Activated CD4-positive, alpha-beta T cell treated with anti-CD3 and anti-CD28 coated beads, Interleukin-2, amount 10 ng/mL, durations not matched to agents 24 days and 14 days (primary cell): ENCODE measurements around the gene STRIP2. TPM values are rescaled to one million over a fixed set of nuclear protein-coding genes. Genes with fewer than 3 reads are reported as not detected.

Experiments
- DNase-seq: peaks from one replicate; pipeline ENCODE4 v3.0.0; 2022
- H3K27ac Mint-ChIP-seq: one replicate; pipeline ENCODE4 v1.8.0; 2022; ENCODE audit warnings: mild to moderate bottlenecking, mixed read lengths
- H3K27me3 Mint-ChIP-seq: one replicate; pipeline ENCODE4 v1.8.0; 2022; ENCODE audit warnings: mixed read lengths
- H3K36me3 Mint-ChIP-seq: one replicate; pipeline ENCODE4 v1.8.0; 2022; ENCODE audit warnings: low read depth, mild to moderate bottlenecking, mixed read lengths
- H3K4me1 Mint-ChIP-seq: one replicate; pipeline ENCODE4 v1.8.0; 2021; ENCODE audit warnings: mixed read lengths
- H3K4me3 Mint-ChIP-seq: one replicate; pipeline ENCODE4 v1.8.0; 2022; ENCODE audit warnings: mild to moderate bottlenecking, moderate library complexity, mixed read lengths
- H3K9me3 Mint-ChIP-seq: one replicate; pipeline ENCODE4 v1.8.0; 2021; ENCODE audit warnings: mixed read lengths
- intact Hi-C: fragments of 100-400 bp; cut with micrococcal nuclease; formaldehyde crosslinking; loops from one replicate; pipeline ENCODE4 v1.15.1; 2023
- total RNA-seq: library from RNA; stranded (reverse); gene quantifications from 2 replicates; pipeline ENCODE4 v1.2.3, GENCODE V29; 2022

The STRIP2 gene
- total RNA-seq, 1 donor from 2014 or later: 86.6 TPM

DNA sequence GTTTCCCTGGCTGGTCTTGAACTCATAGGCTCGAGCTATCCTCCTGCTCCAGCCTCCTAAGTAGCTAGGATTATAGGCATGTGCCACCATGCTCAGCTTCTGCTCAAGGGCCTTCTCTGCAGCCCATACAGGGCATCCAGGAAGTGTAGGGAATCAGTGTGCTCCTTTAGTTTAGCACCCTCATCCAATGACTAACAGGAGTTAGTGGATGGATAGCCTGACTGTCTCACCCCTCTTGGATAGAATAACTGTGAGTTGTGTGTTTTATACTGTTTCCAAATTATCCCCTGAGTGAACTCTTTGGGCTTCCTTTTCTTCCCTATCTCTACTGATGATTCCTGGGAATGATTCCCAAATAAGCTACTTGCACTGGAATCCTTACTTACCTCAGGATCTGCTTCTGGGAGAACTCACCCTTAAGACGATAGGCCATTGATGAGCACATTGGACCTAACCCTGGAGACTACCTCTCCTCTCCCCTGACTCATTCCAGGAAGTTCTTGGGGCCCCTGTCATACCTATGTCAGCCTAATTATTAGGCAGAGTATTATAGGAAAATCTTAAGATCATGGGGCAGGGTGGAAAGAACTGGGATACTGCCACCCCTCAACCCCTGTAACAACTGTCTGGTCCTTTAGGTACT is 18.5 kb downstream of the STRIP2 start:
- DNase-seq: no peak
- peak overlapping the region; percentile 35 for H3K27ac Mint-ChIP-seq
- intact Hi-C loops: no loop called here
- H3K4me3 Mint-ChIP-seq: no peak overlapping the region
- no peaks in the 10 kb centered on the region for H3K27me3 Mint-ChIP-seq
- no peaks in the 10 kb centered on the region for H3K9me3 Mint-ChIP-seq
- peaks cover 15% of the 10 kb centered on the region for H3K4me1 Mint-ChIP-seq
- H3K36me3 Mint-ChIP-seq: peaks cover 80% of the 10 kb centered on the region

DNA sequence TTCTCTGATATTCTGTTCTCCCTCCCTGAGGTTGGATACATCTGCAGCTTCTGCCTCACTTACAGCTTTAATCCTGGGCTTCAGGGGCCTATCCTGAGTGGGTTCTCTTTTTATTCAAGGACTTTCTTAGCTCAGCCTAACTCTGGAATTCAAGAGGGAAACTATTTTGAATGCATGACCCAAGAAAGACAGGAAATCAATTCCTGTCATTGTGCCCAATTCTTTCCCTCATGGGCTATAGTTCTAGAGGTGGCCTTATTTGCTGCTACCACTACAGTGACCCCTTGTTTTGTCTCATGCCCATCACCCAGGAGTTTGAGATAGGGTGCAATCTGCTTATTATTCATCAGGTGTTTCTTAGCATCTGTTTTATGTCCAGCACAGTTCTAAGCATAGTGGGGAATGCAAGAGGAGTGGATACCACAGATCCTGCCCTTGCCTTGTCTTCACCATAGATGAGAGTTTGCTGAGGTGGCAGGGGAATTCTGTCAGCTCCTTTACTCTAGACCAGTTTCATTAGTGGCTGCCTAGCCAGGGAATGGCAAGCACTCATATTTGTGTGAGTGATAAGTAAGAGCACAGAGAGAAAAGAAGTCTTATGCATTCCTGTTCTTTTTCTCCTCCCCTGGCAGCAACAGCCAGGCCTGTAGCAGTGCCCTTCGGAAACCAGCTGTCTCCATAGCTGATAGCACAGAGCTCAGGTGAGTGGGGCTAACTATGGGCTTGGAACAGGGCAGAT is 19.4 kb downstream of the STRIP2 start:
- Mint-ChIP-seq H3K4me3 (no peak overlapping the region), H3K9me3 (no peaks in the 10 kb centered on the region), H3K36me3 (peaks cover 77% of the 10 kb centered on the region), H3K27me3 (no peaks in the 10 kb centered on the region), H3K4me1 (peaks cover 15% of the 10 kb centered on the region), H3K27ac (no peak overlapping the region)
- intact Hi-C loops: no loop called here
- DNase-seq: no peak

DNA sequence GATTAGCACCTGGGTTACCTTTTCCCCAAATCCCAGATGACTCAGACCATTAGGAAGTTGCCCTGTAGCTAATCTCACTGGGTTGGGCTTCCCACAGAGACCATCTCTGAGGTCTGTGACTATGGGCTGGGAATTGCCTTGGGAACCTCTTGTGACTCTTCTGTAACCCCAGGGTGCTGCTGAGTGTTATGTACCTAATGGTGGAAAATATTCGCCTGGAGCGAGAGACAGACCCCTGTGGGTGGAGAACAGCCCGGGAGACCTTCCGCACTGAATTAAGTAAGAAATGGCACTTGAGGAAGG is 20.0 kb downstream of the STRIP2 start:
- Mint-ChIP-seq H3K36me3 (peaks cover 72% of the 10 kb centered on the region), H3K4me1 (peaks cover 13% of the 10 kb centered on the region), H3K4me3 (no peak overlapping the region), H3K27ac (no peak overlapping the region), H3K27me3 (no peaks in the 10 kb centered on the region), H3K9me3 (no peaks in the 10 kb centered on the region)
- no peak for DNase-seq
- intact Hi-C loops: no loop called here

DNA sequence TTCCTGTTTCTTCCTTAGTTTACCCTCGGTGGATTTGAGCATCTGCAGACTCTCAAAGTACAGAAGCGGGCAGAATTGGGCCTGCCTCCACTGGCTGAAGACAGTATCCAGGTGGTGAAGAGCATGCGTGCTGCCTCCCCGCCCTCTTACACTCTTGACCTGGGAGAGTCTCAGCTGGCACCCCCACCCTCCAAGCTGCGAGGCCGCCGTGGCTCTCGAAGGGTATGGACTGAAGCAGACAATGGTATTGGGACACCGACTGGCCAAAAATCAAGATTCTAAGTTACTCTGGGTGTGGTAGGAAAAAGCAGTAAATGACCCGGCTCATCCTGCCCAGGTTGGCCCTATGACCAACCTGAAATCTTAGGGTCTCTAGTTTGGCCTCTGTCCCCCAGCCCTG is 22.2 kb downstream of the STRIP2 start:
- intact Hi-C loops: no loop called here
- Mint-ChIP-seq H3K9me3 (no peaks in the 10 kb centered on the region), H3K4me3 (no peak overlapping the region), H3K27me3 (no peaks in the 10 kb centered on the region), H3K4me1 (peaks cover 7% of the 10 kb centered on the region), H3K27ac (no peak overlapping the region), H3K36me3 (peaks cover 54% of the 10 kb centered on the region)
- DNase-seq: no peak

DNA sequence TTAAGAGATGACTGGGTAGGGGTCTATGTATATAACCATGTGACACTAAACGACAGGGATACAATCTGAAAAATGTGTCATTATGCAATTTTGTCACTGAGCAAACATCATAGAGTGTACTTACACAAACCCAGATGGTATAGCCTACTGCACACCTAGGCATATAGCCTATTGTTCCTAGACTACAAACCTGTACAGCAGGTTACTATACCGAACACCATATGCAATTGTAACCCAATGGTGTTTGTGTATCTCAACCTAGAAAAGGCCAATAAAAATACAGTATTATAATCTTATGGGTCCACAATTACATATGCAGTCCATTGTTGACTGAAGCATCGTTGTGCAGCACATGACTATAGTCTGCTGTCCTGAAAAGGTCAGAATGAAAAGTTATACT is 22.9 kb downstream of the STRIP2 start:
- H3K4me1 Mint-ChIP-seq: peaks cover 4% of the 10 kb centered on the region
- H3K36me3 Mint-ChIP-seq: peaks cover 47% of the 10 kb centered on the region
- intact Hi-C loops: no loop called here
- no peak for DNase-seq
- no peaks in the 10 kb centered on the region for H3K9me3 Mint-ChIP-seq
- no peaks in the 10 kb centered on the region for H3K27me3 Mint-ChIP-seq
- no peak overlapping the region for H3K4me3 Mint-ChIP-seq
- no peak overlapping the region for H3K27ac Mint-ChIP-seq

DNA sequence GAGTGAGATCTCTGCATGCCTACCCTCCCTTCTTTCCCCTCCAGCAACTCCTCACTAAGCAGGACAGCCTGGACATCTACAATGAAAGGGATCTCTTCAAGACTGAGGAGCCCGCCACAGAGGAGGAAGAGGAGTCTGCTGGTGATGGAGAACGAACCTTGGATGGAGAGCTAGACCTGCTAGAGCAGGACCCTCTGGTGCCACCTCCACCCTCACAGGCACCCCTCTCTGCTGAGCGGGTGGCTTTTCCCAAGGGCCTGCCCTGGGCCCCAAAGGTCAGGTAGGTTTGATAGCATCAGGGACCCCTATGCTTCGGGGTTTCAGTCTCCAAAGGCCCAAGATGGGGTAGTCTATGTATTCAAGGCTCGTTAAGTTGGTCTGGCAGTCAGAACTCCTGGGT is 23.9 kb downstream of the STRIP2 start:
- Mint-ChIP-seq H3K27me3 (no peaks in the 10 kb centered on the region), H3K36me3 (peaks cover 40% of the 10 kb centered on the region), H3K4me3 (no peak overlapping the region), H3K27ac (no peak overlapping the region), H3K9me3 (no peaks in the 10 kb centered on the region), H3K4me1 (peaks cover 6% of the 10 kb centered on the region)
- intact Hi-C loops: no loop called here
- no peak for DNase-seq

DNA sequence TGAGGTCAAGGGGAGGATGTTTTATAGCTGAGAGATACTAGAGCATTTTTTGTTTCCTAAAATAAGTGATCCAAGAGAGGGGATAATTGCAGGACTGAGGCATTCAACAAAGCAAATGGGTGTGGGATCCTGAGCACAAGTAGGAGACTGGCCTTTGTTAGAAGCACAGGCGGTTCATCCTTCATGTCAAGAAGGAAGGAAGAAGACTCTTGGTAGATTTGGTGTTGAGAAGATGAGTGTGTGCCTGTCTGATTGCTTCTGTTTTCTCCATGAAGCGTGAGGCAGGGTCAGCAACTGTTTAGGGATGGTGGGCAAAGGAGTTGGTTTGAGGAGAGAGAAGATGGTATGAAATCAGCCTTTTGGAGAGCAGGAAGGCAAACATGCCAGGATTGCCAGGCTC is 27.6 kb downstream of the STRIP2 start:
- DNase-seq: no peak
- H3K9me3 Mint-ChIP-seq: no peaks in the 10 kb centered on the region
- intact Hi-C loops: no loop called here
- H3K27me3 Mint-ChIP-seq: no peaks in the 10 kb centered on the region
- H3K36me3 Mint-ChIP-seq: peaks cover 37% of the 10 kb centered on the region
- H3K4me3 Mint-ChIP-seq: no peak overlapping the region
- peaks cover 5% of the 10 kb centered on the region for H3K4me1 Mint-ChIP-seq
- H3K27ac Mint-ChIP-seq: no peak overlapping the region

DNA sequence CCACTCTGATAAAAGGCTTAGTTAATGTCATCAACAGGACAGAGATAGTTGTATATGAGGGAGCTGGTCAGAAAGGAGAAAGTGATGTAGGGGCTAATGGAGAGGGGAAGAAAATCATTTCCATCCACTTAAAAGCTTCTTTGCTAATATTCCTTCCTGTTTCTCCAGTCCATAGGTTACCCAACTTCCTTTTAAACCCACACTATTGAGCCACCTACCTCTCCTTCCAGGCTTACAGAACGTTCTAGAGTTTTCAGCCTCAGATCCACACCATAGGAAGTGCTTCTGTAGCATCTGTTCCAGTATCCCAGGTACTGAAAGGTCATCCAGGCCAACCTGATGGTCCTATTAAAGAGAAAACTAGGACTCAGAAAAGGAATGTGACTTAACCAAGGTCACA is 28.2 kb downstream of the STRIP2 start:
- H3K4me3 Mint-ChIP-seq: no peak overlapping the region
- H3K27me3 Mint-ChIP-seq: no peaks in the 10 kb centered on the region
- intact Hi-C loops: no loop called here
- H3K27ac Mint-ChIP-seq: peak overlapping the region; percentile 52
- no peak for DNase-seq
- peaks cover 5% of the 10 kb centered on the region for H3K4me1 Mint-ChIP-seq
- H3K9me3 Mint-ChIP-seq: no peaks in the 10 kb centered on the region
- H3K36me3 Mint-ChIP-seq: peaks cover 40% of the 10 kb centered on the region

DNA sequence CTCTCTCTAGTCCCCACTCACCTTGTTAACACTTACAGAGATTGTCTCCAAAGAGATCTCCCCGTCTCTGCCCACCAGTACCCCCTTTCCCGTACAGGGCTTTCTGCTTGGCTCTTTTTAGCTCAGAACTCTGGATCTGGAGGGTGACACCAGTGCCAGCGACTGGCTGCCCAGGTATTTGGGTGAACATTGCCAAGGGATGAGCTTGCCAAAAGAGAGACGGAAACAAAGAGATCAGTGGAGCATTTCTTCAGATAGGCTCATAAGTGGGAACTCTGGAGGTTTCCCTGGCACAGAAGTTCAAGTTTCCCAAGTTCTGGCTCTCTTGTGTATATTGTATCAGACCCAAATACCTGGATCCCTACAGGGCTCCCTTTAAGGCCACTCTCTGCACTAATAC is 30.0 kb downstream of the STRIP2 start:
- Mint-ChIP-seq H3K4me3 (no peak overlapping the region), H3K27me3 (no peaks in the 10 kb centered on the region), H3K4me1 (peaks cover 5% of the 10 kb centered on the region), H3K36me3 (peaks cover 45% of the 10 kb centered on the region), H3K27ac (no peak overlapping the region), H3K9me3 (no peaks in the 10 kb centered on the region)
- intact Hi-C loops: no loop called here
- no peak for DNase-seq

DNA sequence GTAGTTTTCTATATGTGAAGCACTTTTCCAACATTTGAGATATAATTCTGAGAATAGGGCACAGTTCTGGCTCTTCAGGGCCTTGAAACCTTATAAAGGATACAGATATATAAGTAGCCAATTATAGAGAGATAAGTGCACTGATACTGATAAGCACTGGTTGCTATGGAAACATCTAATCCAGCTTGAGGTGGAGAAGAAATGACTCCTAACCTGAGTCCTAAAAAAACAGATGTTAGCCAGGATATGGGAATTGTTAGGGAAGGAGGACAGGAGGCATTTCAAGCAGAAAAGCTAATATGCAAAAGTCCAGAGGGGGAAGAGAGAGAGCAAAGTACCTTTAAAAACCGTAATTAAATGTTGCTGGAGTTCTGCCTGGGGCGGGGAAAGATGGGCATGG is 30.8 kb downstream of the STRIP2 start:
- H3K36me3 Mint-ChIP-seq: peaks cover 53% of the 10 kb centered on the region

DNA sequence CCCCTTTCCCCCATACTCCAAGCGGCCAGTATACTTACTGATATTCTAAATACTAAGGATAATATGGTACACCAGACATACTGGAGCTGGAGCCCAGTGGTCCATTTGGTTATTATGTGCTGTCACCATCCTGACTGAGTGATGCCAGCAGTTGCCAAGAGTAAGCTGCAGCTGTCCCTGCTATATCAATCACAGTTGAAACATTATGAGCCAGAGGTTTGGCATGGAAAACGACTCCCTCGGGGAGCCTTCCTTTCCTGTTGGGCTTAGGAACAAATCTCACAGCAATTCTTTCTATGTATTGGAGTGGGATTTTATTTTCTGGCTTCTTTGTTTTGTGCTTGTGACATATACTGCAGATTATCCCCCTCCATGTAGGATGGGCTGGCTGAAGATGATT is 32.6 kb downstream of the STRIP2 start:
- H3K4me1 Mint-ChIP-seq: peaks cover 16% of the 10 kb centered on the region
- no peaks in the 10 kb centered on the region for H3K9me3 Mint-ChIP-seq
- no peaks in the 10 kb centered on the region for H3K27me3 Mint-ChIP-seq
- no peak for DNase-seq
- H3K4me3 Mint-ChIP-seq: no peak overlapping the region
- H3K36me3 Mint-ChIP-seq: peaks cover 64% of the 10 kb centered on the region
- H3K27ac Mint-ChIP-seq: no peak overlapping the region
- intact Hi-C loops: no loop called here

More for the DNA sequence above, 30.8 kb downstream of the STRIP2 start:
- DNase-seq: no peak
- no peaks in the 10 kb centered on the region for H3K9me3 Mint-ChIP-seq
- H3K4me1 Mint-ChIP-seq: peaks cover 5% of the 10 kb centered on the region
- H3K27me3 Mint-ChIP-seq: no peaks in the 10 kb centered on the region
- intact Hi-C loops: no loop called here
- no peak overlapping the region for H3K27ac Mint-ChIP-seq
- no peak overlapping the region for H3K4me3 Mint-ChIP-seq

DNA sequence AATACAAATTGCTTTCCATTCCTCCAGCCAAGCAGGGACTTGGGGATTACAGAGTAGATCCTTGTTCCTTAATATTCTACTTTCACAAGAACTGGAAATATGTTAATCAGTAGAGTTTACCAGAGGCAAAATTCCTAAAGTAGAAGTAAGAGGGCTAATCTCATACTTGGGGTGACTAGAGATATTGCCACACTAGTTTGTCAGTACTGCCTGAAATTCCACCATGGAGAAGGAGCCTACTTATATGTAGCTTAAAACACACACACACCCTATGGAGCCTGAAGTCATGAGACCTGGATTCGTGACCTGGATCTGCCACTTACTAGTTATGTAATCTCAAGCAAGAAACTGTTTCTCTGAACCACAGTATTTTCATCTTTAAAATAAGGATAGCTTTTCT is 33.9 kb downstream of the STRIP2 start:
- Mint-ChIP-seq H3K27ac (no peak overlapping the region), H3K4me1 (peaks cover 15% of the 10 kb centered on the region), H3K4me3 (no peak overlapping the region), H3K36me3 (peaks cover 64% of the 10 kb centered on the region), H3K9me3 (no peaks in the 10 kb centered on the region), H3K27me3 (no peaks in the 10 kb centered on the region)
- intact Hi-C loops: no loop called here
- DNase-seq: no peak

DNA sequence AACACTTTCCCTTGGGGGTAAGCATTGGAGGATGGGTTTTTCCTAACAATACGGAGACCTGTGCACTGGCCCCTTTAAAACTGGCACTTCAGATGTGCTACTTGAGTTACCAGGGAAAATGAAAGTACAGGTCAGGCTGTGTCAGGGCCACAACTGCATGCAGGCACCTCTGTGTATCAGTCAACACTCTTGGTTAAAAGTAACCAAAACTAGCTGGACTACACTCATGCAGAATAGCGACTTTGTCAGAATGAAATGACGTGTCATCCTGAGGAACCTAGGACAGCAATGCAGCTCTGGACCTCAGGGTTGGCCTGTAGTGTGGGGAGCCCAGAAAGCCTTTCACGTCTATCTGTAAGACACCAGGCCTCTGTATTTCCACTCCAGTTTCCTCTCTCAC is 34.3 kb downstream of the STRIP2 start:
- no peaks in the 10 kb centered on the region for H3K27me3 Mint-ChIP-seq

DNA sequence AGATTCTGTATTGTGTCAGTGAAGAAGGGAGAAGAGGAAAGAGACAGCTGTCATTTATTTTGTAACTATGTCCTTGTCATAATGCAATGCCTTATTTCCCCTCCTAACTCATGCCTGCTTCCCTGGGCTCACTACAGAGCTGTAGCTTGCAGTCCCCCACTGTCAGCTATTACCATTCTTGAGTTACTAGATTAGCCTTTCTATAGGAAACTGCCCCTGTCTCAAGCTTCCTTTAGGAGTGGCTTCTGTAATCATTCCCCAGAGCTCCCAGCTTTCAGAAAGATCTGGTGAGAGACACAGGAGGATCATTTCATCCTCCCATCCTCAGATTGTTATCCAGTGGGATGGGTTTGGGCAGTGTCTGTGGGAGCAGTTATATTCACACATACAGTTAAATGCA is 35.7 kb downstream of the STRIP2 start:
- DNase-seq: no peak
- Mint-ChIP-seq H3K27ac (peak overlapping the region; percentile 20), H3K4me1 (peaks cover 14% of the 10 kb centered on the region), H3K4me3 (no peak overlapping the region), H3K36me3 (peaks cover 57% of the 10 kb centered on the region), H3K27me3 (no peaks in the 10 kb centered on the region), H3K9me3 (no peaks in the 10 kb centered on the region)
- intact Hi-C loops: loop anchor here (10.0 kb wide), 1 partner anchor 355 kb away; no protein-coding TSS in a partner anchor

More for the DNA sequence above, 34.3 kb downstream of the STRIP2 start:
- Mint-ChIP-seq H3K4me1 (peaks cover 14% of the 10 kb centered on the region), H3K4me3 (no peak overlapping the region), H3K27ac (no peak overlapping the region), H3K36me3 (peaks cover 62% of the 10 kb centered on the region), H3K9me3 (no peaks in the 10 kb centered on the region)
- intact Hi-C loops: no loop called here
- no peak for DNase-seq

DNA sequence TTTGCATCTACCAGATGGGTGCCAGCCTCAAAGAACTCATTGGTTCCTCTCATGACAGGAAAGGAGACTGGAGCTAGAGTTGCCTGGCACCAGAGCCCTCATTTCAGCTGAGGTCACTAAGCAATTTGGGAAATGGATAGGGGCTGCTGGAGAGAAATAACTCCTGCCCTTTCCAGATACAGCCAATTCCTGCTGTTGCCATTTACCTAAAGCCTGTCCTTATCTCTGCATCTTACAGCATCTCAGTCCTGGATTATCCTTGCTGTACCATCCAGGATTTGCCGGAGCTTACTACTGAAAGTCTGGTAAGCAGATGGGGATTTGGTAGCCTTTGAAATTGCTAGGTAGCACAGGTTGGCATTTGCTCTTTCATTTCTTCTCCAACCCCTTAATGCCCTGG is 36.2 kb downstream of the STRIP2 start:
- intact Hi-C loops: loop anchor here (10.0 kb wide), 1 partner anchor 354 kb away; no protein-coding TSS in a partner anchor
- no peaks in the 10 kb centered on the region for H3K9me3 Mint-ChIP-seq
- peaks cover 55% of the 10 kb centered on the region for H3K36me3 Mint-ChIP-seq

More for the DNA sequence above, 36.2 kb downstream of the STRIP2 start:
- H3K27ac Mint-ChIP-seq: peak overlapping the region; percentile 75
- no peak overlapping the region for H3K4me3 Mint-ChIP-seq
- peaks cover 11% of the 10 kb centered on the region for H3K4me1 Mint-ChIP-seq
- no peaks in the 10 kb centered on the region for H3K27me3 Mint-ChIP-seq
- no peak for DNase-seq
